Activated T-cell treated with anti-CD3 and anti-CD28 coated beads, Interleukin-2, amount 50 U/mL, for 4 hours (primary cell): ENCODE measurements around the gene PTTG1. TPM values are rescaled to one million over a fixed set of nuclear protein-coding genes. Genes with fewer than 3 reads are reported as not detected.

Source experiments
- ATAC-seq, 2 donors: fragments of 200-7000 bp; cut with Tn5 transposase; one replicate each; pipeline ENCODE4 v1.10.0; 2021
- DNase-seq: peaks from one replicate; pipeline ENCODE4 v3.0.0-alpha.2; 2020
- H3K27me3 Mint-ChIP-seq: one replicate; pipeline ENCODE4 v1.8.0; 2021; ENCODE audit warnings: low read depth, mixed read lengths
- H3K36me3 Mint-ChIP-seq: one replicate; pipeline ENCODE4 v1.8.0; 2022; ENCODE audit warnings: mixed read lengths; ENCODE audit not compliant: insufficient read depth
- H3K4me1 Mint-ChIP-seq: one replicate; pipeline ENCODE4 v1.8.0; 2021; ENCODE audit warnings: low read depth, mixed read lengths
- H3K4me3 Mint-ChIP-seq: one replicate; pipeline ENCODE4 v1.8.0; 2021; ENCODE audit warnings: mild to moderate bottlenecking, moderate library complexity, mixed read lengths
- H3K9me3 Mint-ChIP-seq: one replicate; pipeline ENCODE4 v1.8.0; 2021; ENCODE audit warnings: mixed read lengths
- total RNA-seq, 3 donors: library from RNA; stranded (reverse); gene quantifications; one replicate each; pipeline ENCODE4 v1.2.1, GENCODE V29; 2021

Gene PTTG1
- total RNA-seq: 10 to 100 TPM; 22.5 to 27.1 (median 25.8) TPM

DNA sequence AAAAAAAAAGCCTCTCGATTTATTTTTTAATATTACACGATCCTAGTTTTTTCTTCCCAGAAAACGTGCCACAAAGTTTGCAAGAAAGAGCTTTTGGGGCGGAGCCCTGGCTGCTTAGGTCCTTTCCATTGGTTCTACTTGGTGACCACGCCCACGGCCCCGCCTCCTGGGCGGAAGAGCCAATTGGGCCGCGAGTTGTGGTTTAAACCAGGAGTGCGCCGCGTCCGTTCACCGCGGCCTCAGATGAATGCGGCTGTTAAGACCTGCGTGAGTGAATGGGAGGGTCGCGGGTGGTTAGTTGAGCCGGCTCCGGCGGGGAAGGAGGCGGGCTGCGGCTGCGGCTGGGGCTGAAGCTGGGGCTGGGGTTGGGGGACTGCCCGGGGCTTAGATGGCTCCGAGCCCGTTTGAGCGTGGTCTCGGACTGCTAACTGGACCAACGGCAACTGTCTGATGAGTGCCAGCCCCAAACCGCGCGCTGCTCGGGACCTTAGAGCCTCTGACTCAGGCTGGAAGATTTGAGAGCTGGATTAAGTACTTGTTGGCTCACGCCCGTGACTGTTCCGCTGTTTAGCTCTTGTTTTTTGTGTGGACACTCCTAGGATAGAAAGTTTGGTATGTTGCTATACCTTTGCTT is at the start of gene PTTG1:
Gene PTTG1, plus strand, starts transcription at position 231 of the 634 bp plus-strand sequence. CDS start 458 bp downstream, outside the sequence.
- DNase-seq: peak; percentile 85
- Mint-ChIP-seq H3K4me3 (peak within 1 kb of the TSS; percentile 94), H3K4me1 (peaks cover 77% of the 10 kb centered on the region), H3K9me3 (no peaks in the 10 kb centered on the region), H3K36me3 (peaks cover 13% of the 10 kb centered on the region), H3K27me3 (no peaks in the 10 kb centered on the region)
- ATAC-seq: peak; percentile 81 to 83

DNA sequence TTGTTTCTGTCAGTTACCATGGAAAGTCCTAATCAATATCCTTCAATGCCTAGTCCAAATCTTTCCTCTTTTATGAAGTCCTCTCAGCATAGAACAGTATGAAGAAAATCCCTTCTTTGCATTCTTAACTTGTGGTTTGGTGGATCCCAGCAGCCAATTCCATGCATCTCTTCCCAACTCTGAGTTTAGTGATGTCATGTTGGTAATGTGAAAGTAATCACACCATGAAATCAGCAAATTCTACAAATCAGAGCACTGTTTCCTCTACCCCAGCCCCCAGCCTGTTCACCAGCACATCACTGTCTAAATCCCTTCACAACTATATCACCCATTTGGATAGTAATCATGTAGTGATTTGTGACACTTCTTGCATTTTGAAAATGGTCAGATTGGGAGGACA is 46.5 kb upstream of the PTTG1 start:
- H3K27me3 Mint-ChIP-seq: peaks cover 54% of the 10 kb centered on the region
- no peak for DNase-seq
- H3K9me3 Mint-ChIP-seq: no peaks in the 10 kb centered on the region
- ATAC-seq: no peak
- H3K4me1 Mint-ChIP-seq: peaks cover 1% of the 10 kb centered on the region
- H3K4me3 Mint-ChIP-seq: no peak overlapping the region
- H3K36me3 Mint-ChIP-seq: no peaks in the 10 kb centered on the region

DNA sequence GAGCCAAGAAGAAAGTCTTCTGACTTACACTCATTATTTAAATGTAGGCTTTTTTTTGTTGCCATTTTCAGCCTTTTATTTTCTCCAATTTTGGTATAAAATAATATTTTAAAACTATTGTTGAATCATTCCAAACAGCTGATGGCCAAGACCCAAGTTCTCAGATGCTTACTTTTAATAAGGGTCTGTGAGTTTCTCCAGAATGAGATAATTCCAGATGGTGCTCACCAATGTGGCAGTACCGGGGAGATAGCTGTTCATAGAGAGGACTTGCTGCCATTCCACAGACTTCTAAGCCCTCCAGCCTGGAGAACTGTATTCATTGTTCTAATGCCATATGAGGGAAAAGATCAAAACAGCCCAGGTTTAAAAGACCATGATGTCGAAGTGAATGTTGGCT is 46.0 kb upstream of the PTTG1 start:
- Mint-ChIP-seq H3K4me1 (peaks cover 1% of the 10 kb centered on the region), H3K27me3 (peaks cover 51% of the 10 kb centered on the region)
- no peak for ATAC-seq

DNA sequence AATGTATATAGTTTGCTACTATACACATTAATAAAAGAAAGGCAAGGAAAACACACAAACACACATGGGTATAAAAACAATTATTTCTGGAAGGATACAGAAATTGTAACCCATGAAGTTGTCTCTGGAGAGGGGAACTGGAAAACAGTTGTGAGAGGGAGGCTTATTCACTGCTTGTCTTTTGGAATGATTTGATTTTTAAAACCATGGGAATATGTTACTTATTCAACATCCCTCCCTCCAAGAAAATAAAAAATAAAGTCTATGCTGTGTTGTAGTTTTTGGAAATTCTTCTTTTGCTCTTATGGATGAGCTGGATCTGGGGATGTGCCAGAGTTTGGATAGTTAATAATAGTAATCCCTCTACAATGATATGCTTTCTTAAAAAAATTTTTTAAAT is 45.2 kb upstream of the PTTG1 start:
- no peaks in the 10 kb centered on the region for H3K4me1 Mint-ChIP-seq
- H3K9me3 Mint-ChIP-seq: no peaks in the 10 kb centered on the region
- no peak for ATAC-seq
- no peak for DNase-seq
- H3K36me3 Mint-ChIP-seq: no peaks in the 10 kb centered on the region
- H3K4me3 Mint-ChIP-seq: no peak overlapping the region
- H3K27me3 Mint-ChIP-seq: peaks cover 44% of the 10 kb centered on the region

More for the DNA sequence above, 46.0 kb upstream of the PTTG1 start:
- DNase-seq: no peak
- H3K36me3 Mint-ChIP-seq: no peaks in the 10 kb centered on the region
- no peak overlapping the region for H3K4me3 Mint-ChIP-seq
- H3K9me3 Mint-ChIP-seq: no peaks in the 10 kb centered on the region

DNA sequence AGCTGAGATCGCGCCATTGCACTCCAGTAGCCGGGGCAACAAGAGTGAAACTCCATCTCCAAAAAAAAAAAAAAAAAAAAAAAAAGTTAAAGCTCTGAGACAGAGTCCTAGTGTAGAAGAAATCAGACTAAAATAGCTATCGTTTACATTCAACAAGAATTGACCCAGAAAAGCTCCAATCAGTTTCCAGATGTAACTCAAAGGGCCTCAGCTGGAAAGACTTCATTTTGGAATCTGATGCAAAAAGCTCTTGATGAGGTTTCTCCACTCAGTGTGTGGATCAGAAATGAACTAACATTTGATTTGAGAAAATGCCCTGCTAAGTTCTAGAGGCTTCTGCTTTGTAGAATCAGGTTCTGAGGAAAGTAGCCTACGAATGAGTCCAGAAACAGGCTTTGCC is 44.0 kb upstream of the PTTG1 start:
- no peak overlapping the region for H3K4me3 Mint-ChIP-seq
- DNase-seq: no peak
- H3K9me3 Mint-ChIP-seq: no peaks in the 10 kb centered on the region
- no peaks in the 10 kb centered on the region for H3K36me3 Mint-ChIP-seq
- H3K27me3 Mint-ChIP-seq: peaks cover 34% of the 10 kb centered on the region
- no peak for ATAC-seq
- no peaks in the 10 kb centered on the region for H3K4me1 Mint-ChIP-seq

DNA sequence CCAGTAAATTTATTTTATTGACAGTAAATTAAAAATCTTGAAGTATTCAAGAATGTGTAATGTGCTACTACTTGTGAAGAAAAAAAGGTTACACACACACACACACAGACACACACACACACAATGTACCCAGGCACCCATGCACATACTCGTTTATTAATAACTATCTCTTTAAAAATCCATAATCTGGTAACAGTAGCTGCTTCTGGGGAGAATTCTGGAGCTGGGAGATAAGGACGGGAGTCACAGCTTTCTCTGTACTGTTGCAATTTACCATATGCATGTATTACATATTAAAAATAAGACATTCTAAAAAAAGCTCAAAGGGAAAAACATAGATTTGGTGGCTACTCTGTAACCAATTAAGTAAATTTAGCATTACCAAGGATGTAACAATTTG is 43.3 kb upstream of the PTTG1 start:
- DNase-seq (no peak), ATAC-seq (no peak)
- no peaks in the 10 kb centered on the region for H3K36me3 Mint-ChIP-seq
- peaks cover 27% of the 10 kb centered on the region for H3K27me3 Mint-ChIP-seq
- no peaks in the 10 kb centered on the region for H3K9me3 Mint-ChIP-seq
- H3K4me3 Mint-ChIP-seq: no peak overlapping the region
- no peaks in the 10 kb centered on the region for H3K4me1 Mint-ChIP-seq

DNA sequence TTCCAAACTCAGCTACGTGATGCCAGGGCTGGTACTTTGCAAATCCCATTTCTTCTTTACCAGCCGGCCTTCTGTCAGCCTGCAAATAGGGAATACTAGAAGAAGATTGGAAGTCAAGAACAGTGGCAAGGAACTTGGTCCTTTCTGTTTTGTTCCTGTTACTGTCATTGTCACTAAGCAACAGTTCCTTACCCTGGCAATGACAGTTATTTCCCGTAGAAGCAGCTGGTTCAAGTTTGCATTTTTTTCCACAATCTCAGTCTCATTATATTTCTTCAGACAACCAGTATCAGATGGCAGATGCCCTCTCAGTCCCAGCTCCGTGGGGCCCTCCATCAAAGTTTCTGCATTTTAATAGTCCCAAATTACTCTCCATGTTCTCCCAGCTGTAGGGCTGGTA is 42.1 kb upstream of the PTTG1 start:
- Mint-ChIP-seq H3K27me3 (peaks cover 24% of the 10 kb centered on the region), H3K4me1 (no peaks in the 10 kb centered on the region), H3K9me3 (no peaks in the 10 kb centered on the region), H3K4me3 (no peak overlapping the region), H3K36me3 (no peaks in the 10 kb centered on the region)
- DNase-seq (no peak), ATAC-seq (no peak)

DNA sequence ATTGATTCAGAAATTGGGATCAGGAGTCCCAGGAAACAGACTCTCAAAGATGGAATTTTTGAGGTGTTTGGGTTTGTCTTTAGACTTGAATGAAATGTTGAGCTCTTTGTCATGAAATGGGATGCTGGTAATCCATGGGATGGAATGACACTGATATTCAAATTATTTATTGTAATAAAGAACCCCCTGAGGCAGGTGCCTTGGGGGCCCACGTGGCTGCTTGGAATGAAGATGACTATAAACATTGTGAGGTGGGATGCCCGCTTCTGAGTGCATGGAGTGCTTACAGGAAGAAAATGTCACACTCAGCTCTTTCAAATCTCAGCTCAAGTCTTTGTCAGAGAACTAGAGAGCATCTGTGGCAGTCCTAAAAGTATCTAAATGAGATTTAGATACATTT is 41.6 kb upstream of the PTTG1 start:
- H3K36me3 Mint-ChIP-seq: no peaks in the 10 kb centered on the region
- no peaks in the 10 kb centered on the region for H3K9me3 Mint-ChIP-seq
- no peaks in the 10 kb centered on the region for H3K4me1 Mint-ChIP-seq
- no peak for DNase-seq
- no peak overlapping the region for H3K4me3 Mint-ChIP-seq
- ATAC-seq: no peak
- H3K27me3 Mint-ChIP-seq: peaks cover 20% of the 10 kb centered on the region

DNA sequence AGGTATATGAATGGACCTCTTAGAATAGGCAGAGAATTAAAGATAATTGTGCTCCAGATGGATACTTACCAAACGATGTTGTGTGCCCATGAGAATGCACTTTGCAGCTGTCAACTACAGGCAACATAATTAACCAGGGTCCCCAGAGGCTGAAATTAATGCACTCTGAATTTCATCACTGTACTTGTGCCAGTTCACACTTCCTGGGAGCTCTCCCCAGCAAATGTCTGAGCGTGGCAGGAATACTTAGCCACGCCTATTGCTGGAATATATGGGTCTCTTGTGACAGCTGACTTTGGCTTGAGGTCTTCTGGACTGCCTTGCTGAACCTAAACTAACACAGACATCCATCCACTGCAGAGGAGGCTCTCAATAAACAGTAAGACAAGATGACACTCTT is 39.3 kb upstream of the PTTG1 start:
- Mint-ChIP-seq H3K4me1 (no peaks in the 10 kb centered on the region), H3K4me3 (no peak overlapping the region), H3K36me3 (no peaks in the 10 kb centered on the region), H3K9me3 (peaks cover under 1% of the 10 kb centered on the region), H3K27me3 (peaks cover 6% of the 10 kb centered on the region)
- ATAC-seq: no peak
- no peak for DNase-seq

DNA sequence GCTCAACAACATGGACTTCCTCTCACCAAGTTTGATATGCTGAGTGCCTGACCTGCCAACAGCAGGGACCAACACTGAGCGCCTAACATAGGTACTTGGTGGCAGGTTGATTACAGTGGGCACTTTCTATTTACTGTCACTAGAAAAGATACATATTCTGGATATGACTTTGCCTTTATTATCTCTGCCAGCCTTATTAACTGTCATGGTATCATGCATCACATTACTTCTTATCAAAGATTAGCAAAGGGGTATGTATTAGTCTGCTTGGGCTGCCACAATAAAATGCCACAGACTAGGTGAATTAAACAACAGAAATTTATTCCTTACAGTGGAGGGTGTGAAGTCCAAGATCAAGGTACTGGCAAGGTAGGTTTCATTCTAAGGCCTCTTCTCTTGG is 37.0 kb upstream of the PTTG1 start:
- H3K27me3 Mint-ChIP-seq: no peaks in the 10 kb centered on the region
- H3K36me3 Mint-ChIP-seq: no peaks in the 10 kb centered on the region
- DNase-seq (no peak), ATAC-seq (no peak)
- H3K4me3 Mint-ChIP-seq: no peak overlapping the region
- H3K4me1 Mint-ChIP-seq: no peaks in the 10 kb centered on the region
- H3K9me3 Mint-ChIP-seq: peaks cover 10% of the 10 kb centered on the region

DNA sequence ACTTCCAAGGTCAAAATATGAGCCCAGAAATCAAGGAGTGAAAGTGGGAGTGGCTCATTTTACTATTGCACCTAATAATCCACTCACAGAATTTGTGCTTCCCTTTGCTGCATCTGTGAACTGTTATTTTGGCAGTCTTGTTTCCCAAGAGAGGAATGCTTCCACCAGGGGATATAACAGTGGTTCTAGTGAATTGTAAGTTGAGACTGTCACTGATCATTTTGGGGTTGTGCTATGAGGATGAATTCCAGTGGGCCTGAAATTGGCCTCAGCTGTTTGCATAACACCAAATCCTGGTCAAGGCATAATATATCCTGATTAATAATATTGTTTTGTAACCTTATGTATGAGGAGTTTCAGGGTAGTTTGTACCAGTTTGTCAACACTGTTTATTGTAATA is 36.2 kb upstream of the PTTG1 start:
- ATAC-seq: no peak
- peaks cover 10% of the 10 kb centered on the region for H3K9me3 Mint-ChIP-seq

DNA sequence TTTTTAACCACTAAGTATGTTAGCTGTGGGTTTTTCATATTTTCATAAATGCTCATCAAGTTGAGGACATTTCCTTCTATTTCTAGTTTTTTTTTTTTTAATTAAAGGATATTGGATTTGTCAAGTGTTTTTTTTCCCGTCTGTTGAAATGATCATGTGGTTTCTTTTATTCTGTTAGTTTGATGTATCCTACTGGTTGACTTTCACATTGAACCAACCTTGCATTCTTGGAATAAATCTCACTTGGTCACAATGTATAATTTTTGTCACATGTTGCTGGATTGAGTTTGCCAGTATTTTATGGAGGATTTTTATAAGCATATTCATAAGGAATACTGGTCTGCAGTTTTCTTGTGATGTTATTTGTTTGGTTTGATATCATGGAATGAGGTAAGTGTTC is 34.2 kb upstream of the PTTG1 start:
- Mint-ChIP-seq H3K4me1 (no peaks in the 10 kb centered on the region), H3K36me3 (no peaks in the 10 kb centered on the region), H3K9me3 (peaks cover 10% of the 10 kb centered on the region), H3K27me3 (no peaks in the 10 kb centered on the region), H3K4me3 (no peak overlapping the region)
- DNase-seq: no peak
- no peak for ATAC-seq

More for the DNA sequence above, 36.2 kb upstream of the PTTG1 start:
- no peaks in the 10 kb centered on the region for H3K27me3 Mint-ChIP-seq
- no peak for DNase-seq
- no peak overlapping the region for H3K4me3 Mint-ChIP-seq
- H3K36me3 Mint-ChIP-seq: no peaks in the 10 kb centered on the region
- H3K4me1 Mint-ChIP-seq: no peaks in the 10 kb centered on the region

DNA sequence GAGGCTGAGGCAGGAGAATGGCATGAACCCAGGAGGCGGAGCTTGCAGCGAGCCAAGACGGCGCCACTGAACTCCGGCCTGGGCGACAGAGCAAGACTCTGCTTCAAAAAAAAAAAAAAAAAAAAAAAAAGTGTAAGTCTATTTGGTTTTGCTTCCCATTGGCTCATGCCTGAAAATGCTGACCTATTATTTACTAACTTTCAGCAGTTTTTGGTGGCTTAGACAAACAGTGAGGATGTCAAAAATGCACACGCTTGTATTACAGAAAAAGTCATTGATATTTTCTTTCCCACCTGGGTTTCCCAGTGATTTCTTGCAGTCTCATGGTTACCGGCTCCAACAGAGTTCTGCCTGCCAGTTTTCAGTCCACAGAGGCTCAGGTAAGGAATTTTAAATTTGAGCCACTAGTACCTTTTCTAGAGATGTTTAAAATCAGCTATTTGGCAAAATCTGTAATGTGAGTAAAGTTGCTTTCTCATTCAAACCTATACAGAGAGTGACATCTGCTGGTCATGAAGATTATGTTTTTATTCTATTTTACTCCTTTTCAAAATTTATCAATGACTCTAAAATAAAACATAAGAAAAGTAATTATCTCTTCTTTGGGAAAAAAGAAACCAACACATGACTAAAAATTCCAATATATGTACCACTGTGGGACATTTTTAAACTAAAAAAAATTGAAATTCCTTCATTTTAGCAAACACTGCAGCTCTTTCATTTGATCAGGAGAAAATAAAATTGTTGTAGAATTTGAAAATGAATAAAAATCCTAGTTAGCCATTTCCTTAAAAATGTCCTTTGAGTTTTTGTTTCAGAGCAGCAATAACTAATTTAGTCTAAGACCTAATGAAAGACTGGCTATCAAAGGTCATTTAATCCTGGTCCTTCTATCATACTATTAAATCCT is 30.6 kb upstream of the PTTG1 start:
- ATAC-seq: no peak
- H3K9me3 Mint-ChIP-seq: peaks cover 10% of the 10 kb centered on the region
- H3K4me1 Mint-ChIP-seq: no peaks in the 10 kb centered on the region
- H3K36me3 Mint-ChIP-seq: no peaks in the 10 kb centered on the region
- H3K4me3 Mint-ChIP-seq: no peak overlapping the region
- no peak for DNase-seq
- H3K27me3 Mint-ChIP-seq: no peaks in the 10 kb centered on the region

DNA sequence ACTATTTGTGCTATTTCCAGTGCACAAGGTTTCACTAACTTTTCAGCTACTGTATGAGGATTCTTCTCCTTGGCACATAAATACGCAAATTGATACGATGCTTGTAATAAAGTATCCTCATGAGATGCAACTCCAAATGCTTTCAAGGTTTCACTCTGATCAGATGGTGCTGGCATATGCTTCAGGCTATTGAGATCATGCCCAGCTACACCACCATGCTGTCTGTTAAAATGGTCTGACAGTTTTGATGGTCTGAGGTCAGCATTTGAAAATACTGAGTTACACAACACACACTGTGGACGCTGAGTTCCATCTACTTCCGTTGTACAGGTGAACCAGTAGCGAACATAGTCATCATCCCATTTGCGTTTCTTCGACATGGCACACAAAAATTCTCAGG is 26.5 kb upstream of the PTTG1 start:
- no peak for DNase-seq
- no peak overlapping the region for H3K4me3 Mint-ChIP-seq
- peaks cover 12% of the 10 kb centered on the region for H3K4me1 Mint-ChIP-seq
- no peaks in the 10 kb centered on the region for H3K9me3 Mint-ChIP-seq
- no peaks in the 10 kb centered on the region for H3K27me3 Mint-ChIP-seq
- peaks cover 2% of the 10 kb centered on the region for H3K36me3 Mint-ChIP-seq
- no peak for ATAC-seq

DNA sequence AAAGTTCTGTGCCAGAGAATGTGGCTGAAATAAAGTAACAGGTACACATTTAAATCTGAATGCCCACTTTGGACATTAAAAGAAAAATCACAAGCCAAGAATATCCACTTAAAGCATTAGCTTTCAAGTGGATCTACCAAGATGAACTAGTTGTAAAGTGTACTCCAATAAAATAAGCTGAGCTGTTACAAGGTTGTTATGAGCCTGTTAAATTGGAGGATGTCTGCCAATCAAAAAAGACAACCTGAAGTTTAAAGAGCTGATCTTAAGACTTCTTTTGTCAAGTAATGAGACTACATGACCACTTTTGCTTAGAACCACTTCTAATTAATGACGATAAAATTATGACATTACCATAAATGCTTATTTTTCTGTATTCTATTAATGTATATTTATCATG is 24.2 kb upstream of the PTTG1 start:
- H3K4me3 Mint-ChIP-seq: no peak overlapping the region
- no peaks in the 10 kb centered on the region for H3K27me3 Mint-ChIP-seq
- no peaks in the 10 kb centered on the region for H3K9me3 Mint-ChIP-seq
- peaks cover 4% of the 10 kb centered on the region for H3K36me3 Mint-ChIP-seq
- DNase-seq: no peak
- peaks cover 17% of the 10 kb centered on the region for H3K4me1 Mint-ChIP-seq
- no peak for ATAC-seq
